Astrocyte of the cerebellum (primary cell): Measurements from ENCODE around the gene TTLL11.

ENCODE experiments used
- DNase-seq: peaks from one replicate; pipeline ENCODE4 v3.0.0-alpha.2; 2011; ENCODE audit warnings: low read depth
- H3K4me3 ChIP-seq: 2 replicates; pipeline ENCODE4 v1.5.1; 2011; ENCODE audit warnings: mild to moderate bottlenecking, low read depth, low read length, moderate library complexity
- CTCF ChIP-seq: IDR thresholded peaks from 2 replicates; pipeline ENCODE4 v1.5.1; 2012; ENCODE audit warnings: low read length, low read depth, moderate library complexity, mild to moderate bottlenecking; ENCODE audit errors: missing control alignments
- in situ Hi-C: cut with HindIII; loops from 2 replicates; pipeline ENCODE4 v1.10.0; 2017; ENCODE audit warnings: low sequenced_read_pairs

Gene TTLL11

GRCh38 chr9:122092611-122093506 lies at the start of gene TTLL11:
TSS of gene TTLL11 (minus strand) at chr9:122093308. CDS start at chr9:122093148, 160 bp downstream.
- H3K4me3 ChIP-seq, result peak within 1 kb of the TSS; percentile 72
- DNase-seq, result peak; percentile 65
- TF ChIP-seq CTCF, result no peak
- in situ Hi-C loops, result no loop called here

GRCh38 chr9:122141671-122142070 lies 48.6 kb upstream of the TTLL11 start:
- DNase-seq, result no peak
- in situ Hi-C loops, result no loop called here
- TF ChIP-seq CTCF, result no peak
- H3K4me3 ChIP-seq, result no peak overlapping the region

- no peak for TF ChIP-seq CTCF
- in situ Hi-C loops, result no loop called here
- no peak overlapping the region for H3K4me3 ChIP-seq
- no peak for DNase-seq
Observed at GRCh38 chr9:122140368-122141193, 47.5 kb upstream of the TTLL11 start.

- H3K4me3 ChIP-seq, result no peak overlapping the region
- in situ Hi-C loops, result no loop called here
- TF ChIP-seq CTCF, result no peak
- no peak for DNase-seq
Observed at GRCh38 chr9:122138560-122139268, 45.6 kb upstream of the TTLL11 start.

GRCh38 chr9:122135529-122135859 lies 42.4 kb upstream of the TTLL11 start:
- no peak for TF ChIP-seq CTCF
- no peak overlapping the region for H3K4me3 ChIP-seq
- in situ Hi-C loops, result no loop called here
- no peak for DNase-seq

- no peak overlapping the region for H3K4me3 ChIP-seq
- DNase-seq, result no peak
- no peak for TF ChIP-seq CTCF
- in situ Hi-C loops, result no loop called here
Observed at GRCh38 chr9:122134822-122135528, 41.9 kb upstream of the TTLL11 start.
